Neural cell (in vitro differentiated cells): ENCODE measurements around the gene ASB18. TPM values are rescaled to one million over a fixed set of nuclear protein-coding genes. Genes with fewer than 3 reads are reported as not detected.

Experiments used
- H2AFZ ChIP-seq: fragments of 200-600, 300-800 bp; sonication (generic), shearing (Covaris generic); 2 replicates; pipeline ENCODE4 v1.6.0; 2014; ENCODE audit warnings: low read depth, mild to moderate bottlenecking, antibody characterized with exemption, low read length, moderate library complexity
- H3F3A ChIP-seq: fragments of 200-600 bp; shearing (Covaris generic); 2 replicates; pipeline ENCODE4 v1.6.1; 2016; ENCODE audit warnings: mild to moderate bottlenecking, moderate library complexity, mixed read lengths, antibody characterized with exemption, low read length; ENCODE audit not compliant: insufficient read depth, poor library complexity, severe bottlenecking
- H3K27ac ChIP-seq: fragments of 200-600, 300-800 bp; sonication (generic), shearing (Covaris generic); 2 replicates; pipeline ENCODE4 v1.5.1; 2014; ENCODE audit warnings: mild to moderate bottlenecking, low read length, moderate library complexity
- H3K27me3 ChIP-seq: fragments of 300-800, 200-600 bp; sonication (generic), shearing (Covaris generic); 2 replicates; pipeline ENCODE4 v1.6.0; 2014; ENCODE audit warnings: mild to moderate bottlenecking, low read depth, low read length, moderate library complexity; ENCODE audit not compliant: insufficient read depth
- H3K36me3 ChIP-seq: fragments of 300-800, 200-600 bp; sonication (generic), shearing (Covaris generic); 2 replicates; pipeline ENCODE4 v1.5.1; 2014; ENCODE audit warnings: mild to moderate bottlenecking, antibody characterized with exemption, low read length, moderate library complexity; ENCODE audit not compliant: insufficient read depth
- H3K4me2 ChIP-seq: fragments of 300-800, 200-600 bp; sonication (generic), shearing (Covaris generic); 2 replicates; pipeline ENCODE4 v1.6.0; 2014; ENCODE audit warnings: mild to moderate bottlenecking, low read length
- H3K4me3 ChIP-seq: fragments of 300-800, 200-600 bp; sonication (generic), shearing (Covaris generic); 2 replicates; pipeline ENCODE4 v1.5.1; 2014; ENCODE audit warnings: mild to moderate bottlenecking, low read length, moderate library complexity
- H3K79me2 ChIP-seq: fragments of 200-600 bp; shearing (Covaris generic); replicated peaks from 2 replicates; pipeline ENCODE4 v1.6.0; 2014; ENCODE audit warnings: mild to moderate bottlenecking, low read length, moderate library complexity; ENCODE audit not compliant: insufficient read depth
- H3K9ac ChIP-seq: fragments of 300-800, 200-600 bp; sonication (generic), shearing (Covaris generic); 2 replicates; pipeline ENCODE4 v1.6.1; 2016; ENCODE audit warnings: mild to moderate bottlenecking, low read length, mixed read lengths
- H3K9me2 ChIP-seq: fragments of 200-600 bp; shearing (Covaris generic); 2 replicates; pipeline ENCODE4 v1.6.1; 2016; ENCODE audit warnings: mild to moderate bottlenecking, low read length, mixed read lengths; ENCODE audit not compliant: insufficient read depth
- H3K9me3 ChIP-seq: fragments of 200-600, 300-800 bp; sonication (generic), shearing (Covaris generic); 2 replicates; pipeline ENCODE4 v1.6.1; 2016; ENCODE audit warnings: mild to moderate bottlenecking, mixed run types, low read length, moderate library complexity, mixed read lengths
- H4K20me1 ChIP-seq: fragments of 200-600 bp; shearing (Covaris generic); 2 replicates; pipeline ENCODE4 v1.6.1; 2016; ENCODE audit warnings: mild to moderate bottlenecking, mixed run types; ENCODE audit not compliant: insufficient read depth
- EP300 ChIP-seq: fragments of 450-650 bp; conservative IDR thresholded peaks from 2 replicates; pipeline ENCODE4 v1.6.1; 2014; ENCODE audit warnings: antibody characterized with exemption, mild to moderate bottlenecking, moderate library complexity; ENCODE audit not compliant: poor library complexity, severe bottlenecking
- EZH2 ChIP-seq: fragments of 200-600, 300-800 bp; shearing (Covaris generic), sonication (generic); IDR thresholded peaks from 2 replicates; pipeline ENCODE4 v1.6.1; 2014; ENCODE audit warnings: antibody characterized with exemption, low read length, borderline replicate concordance, mild to moderate bottlenecking; ENCODE audit not compliant: insufficient read depth, poor library complexity, severe bottlenecking
- MXI1 ChIP-seq: fragments of 450-650 bp; conservative IDR thresholded peaks from 2 replicates; pipeline ENCODE4 v1.6.1; 2014; ENCODE audit warnings: antibody characterized with exemption, mild to moderate bottlenecking; ENCODE audit not compliant: poor library complexity, severe bottlenecking
- POLR2AphosphoS5 ChIP-seq: IDR thresholded peaks from 2 replicates; pipeline ENCODE4 v1.6.1; 2012
- RAD21 ChIP-seq: fragments of 450-650 bp; conservative IDR thresholded peaks from 2 replicates; pipeline ENCODE4 v1.6.1; 2014; ENCODE audit warnings: antibody characterized with exemption, mild to moderate bottlenecking, moderate library complexity
- SMC3 ChIP-seq: fragments of 450-650 bp; conservative IDR thresholded peaks from 2 replicates; pipeline ENCODE4 v1.6.1; 2014; ENCODE audit warnings: antibody characterized with exemption, mild to moderate bottlenecking, moderate library complexity; ENCODE audit not compliant: poor library complexity
- TAF1 ChIP-seq: IDR thresholded peaks from 2 replicates; pipeline ENCODE4 v1.6.1; 2012; ENCODE audit warnings: low read depth
- polyA plus RNA-seq: library from polyadenylated mRNA; depleted of rRNA; stranded (reverse); fragments of >200 nt; gene quantifications from 2 replicates; pipeline ENCODE4 v1.2.3, GENCODE V29; 2014
- TF ChIP-seq, protein P1 (sequence below): fragments of 450-650 bp; IDR thresholded peaks from 2 replicates; pipeline ENCODE4 v1.5.1; 2014; ENCODE audit warnings: antibody characterized with exemption, mild to moderate bottlenecking, moderate library complexity; ENCODE audit not compliant: poor library complexity, severe bottlenecking
- TF ChIP-seq, protein P2 (sequence below): IDR thresholded peaks from 2 replicates; pipeline ENCODE4 v1.6.1; 2012; ENCODE audit warnings: borderline replicate concordance

ASB18 gene
- polyA plus RNA-seq, 1 donor from 2014 or later: not detected

DNA sequence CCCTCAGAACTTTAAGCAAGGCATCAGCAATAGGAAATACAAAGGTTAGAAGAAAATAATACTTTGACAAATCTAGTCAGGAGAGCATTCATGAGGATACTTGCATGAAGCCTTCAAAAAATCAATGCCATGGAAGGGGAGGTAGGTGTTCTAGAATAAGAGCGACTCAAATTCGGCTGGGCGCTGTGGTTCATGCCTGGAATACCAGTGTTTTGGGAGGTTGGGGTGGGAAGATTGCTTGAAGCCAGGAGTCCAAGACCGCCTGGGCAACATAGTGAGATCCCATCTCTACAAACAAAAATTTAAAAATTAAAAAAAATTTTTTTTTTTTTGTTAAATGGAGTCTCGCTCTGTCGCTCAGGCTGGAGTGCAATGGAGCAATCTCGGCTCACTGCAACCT, 117.8 kb downstream of the ASB18 start:
- Histone ChIP-seq H3K4me3 (no peak overlapping the region), H3K9me3 (no peaks in the 10 kb centered on the region), H3K9ac (no peak overlapping the region), H3K79me2 (no peaks in the 10 kb centered on the region), H3K27ac (no peak overlapping the region), H3K27me3 (no peaks in the 10 kb centered on the region), H3F3A (no peaks in the 10 kb centered on the region), H3K4me2 (no peak overlapping the region), H3K9me2 (no peaks in the 10 kb centered on the region), H4K20me1 (no peaks in the 10 kb centered on the region), H3K36me3 (no peaks in the 10 kb centered on the region), H2AFZ (no peak overlapping the region)
- no peak for TF ChIP-seq RAD21
- TF ChIP-seq, protein P1, sequence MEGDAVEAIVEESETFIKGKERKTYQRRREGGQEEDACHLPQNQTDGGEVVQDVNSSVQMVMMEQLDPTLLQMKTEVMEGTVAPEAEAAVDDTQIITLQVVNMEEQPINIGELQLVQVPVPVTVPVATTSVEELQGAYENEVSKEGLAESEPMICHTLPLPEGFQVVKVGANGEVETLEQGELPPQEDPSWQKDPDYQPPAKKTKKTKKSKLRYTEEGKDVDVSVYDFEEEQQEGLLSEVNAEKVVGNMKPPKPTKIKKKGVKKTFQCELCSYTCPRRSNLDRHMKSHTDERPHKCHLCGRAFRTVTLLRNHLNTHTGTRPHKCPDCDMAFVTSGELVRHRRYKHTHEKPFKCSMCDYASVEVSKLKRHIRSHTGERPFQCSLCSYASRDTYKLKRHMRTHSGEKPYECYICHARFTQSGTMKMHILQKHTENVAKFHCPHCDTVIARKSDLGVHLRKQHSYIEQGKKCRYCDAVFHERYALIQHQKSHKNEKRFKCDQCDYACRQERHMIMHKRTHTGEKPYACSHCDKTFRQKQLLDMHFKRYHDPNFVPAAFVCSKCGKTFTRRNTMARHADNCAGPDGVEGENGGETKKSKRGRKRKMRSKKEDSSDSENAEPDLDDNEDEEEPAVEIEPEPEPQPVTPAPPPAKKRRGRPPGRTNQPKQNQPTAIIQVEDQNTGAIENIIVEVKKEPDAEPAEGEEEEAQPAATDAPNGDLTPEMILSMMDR: no peak
- TF ChIP-seq, protein P2, sequence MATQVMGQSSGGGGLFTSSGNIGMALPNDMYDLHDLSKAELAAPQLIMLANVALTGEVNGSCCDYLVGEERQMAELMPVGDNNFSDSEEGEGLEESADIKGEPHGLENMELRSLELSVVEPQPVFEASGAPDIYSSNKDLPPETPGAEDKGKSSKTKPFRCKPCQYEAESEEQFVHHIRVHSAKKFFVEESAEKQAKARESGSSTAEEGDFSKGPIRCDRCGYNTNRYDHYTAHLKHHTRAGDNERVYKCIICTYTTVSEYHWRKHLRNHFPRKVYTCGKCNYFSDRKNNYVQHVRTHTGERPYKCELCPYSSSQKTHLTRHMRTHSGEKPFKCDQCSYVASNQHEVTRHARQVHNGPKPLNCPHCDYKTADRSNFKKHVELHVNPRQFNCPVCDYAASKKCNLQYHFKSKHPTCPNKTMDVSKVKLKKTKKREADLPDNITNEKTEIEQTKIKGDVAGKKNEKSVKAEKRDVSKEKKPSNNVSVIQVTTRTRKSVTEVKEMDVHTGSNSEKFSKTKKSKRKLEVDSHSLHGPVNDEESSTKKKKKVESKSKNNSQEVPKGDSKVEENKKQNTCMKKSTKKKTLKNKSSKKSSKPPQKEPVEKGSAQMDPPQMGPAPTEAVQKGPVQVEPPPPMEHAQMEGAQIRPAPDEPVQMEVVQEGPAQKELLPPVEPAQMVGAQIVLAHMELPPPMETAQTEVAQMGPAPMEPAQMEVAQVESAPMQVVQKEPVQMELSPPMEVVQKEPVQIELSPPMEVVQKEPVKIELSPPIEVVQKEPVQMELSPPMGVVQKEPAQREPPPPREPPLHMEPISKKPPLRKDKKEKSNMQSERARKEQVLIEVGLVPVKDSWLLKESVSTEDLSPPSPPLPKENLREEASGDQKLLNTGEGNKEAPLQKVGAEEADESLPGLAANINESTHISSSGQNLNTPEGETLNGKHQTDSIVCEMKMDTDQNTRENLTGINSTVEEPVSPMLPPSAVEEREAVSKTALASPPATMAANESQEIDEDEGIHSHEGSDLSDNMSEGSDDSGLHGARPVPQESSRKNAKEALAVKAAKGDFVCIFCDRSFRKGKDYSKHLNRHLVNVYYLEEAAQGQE: no peak
- no peak for TF ChIP-seq SMC3
- TF ChIP-seq EP300: no peak

DNA sequence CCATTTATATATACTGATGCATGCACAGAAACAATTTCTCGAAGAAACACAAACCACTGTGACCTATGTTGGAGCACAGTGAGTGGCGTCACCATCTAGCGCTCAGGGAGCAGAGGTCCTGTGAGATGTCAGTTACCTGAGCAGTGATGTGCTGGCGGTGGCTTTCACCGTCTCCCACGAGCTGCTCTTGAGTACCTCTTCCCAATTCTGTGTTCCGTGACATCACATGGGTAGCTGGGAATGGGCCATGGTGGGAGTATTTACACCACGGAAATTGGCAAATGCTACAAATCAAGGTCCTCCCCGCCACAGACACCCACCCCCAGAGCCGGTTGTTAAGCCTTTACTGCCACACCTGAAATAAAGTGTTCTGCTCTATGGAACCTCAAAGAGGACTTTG, 120.4 kb downstream of the ASB18 start:
- H3K27me3 ChIP-seq: no peaks in the 10 kb centered on the region
- no peaks in the 10 kb centered on the region for H3K9me3 ChIP-seq
- no peaks in the 10 kb centered on the region for H4K20me1 ChIP-seq
- no peak overlapping the region for H3K9ac ChIP-seq
- H3F3A ChIP-seq: no peaks in the 10 kb centered on the region
- H2AFZ ChIP-seq: no peak overlapping the region
- H3K9me2 ChIP-seq: no peaks in the 10 kb centered on the region
- no peaks in the 10 kb centered on the region for H3K79me2 ChIP-seq
- H3K4me2 ChIP-seq: no peak overlapping the region
- no peak overlapping the region for H3K4me3 ChIP-seq
- TF ChIP-seq, protein P2: no peak
- TF ChIP-seq POLR2AphosphoS5 (no peak), TAF1 (no peak), EP300 (no peak), EZH2 (no peak), MXI1 (no peak), SMC3 (no peak), RAD21 (no peak)
- TF ChIP-seq, protein P1: no peak
- no peak overlapping the region for H3K27ac ChIP-seq
- H3K36me3 ChIP-seq: no peaks in the 10 kb centered on the region
